Colon (tissue), 2 donors: Measurements from ENCODE around the gene PDGFC.

Source experiments
- FAIRE-seq: peaks from 2 replicates; lab custom pipeline; 2012; peaks lifted over from hg19 to GRCh38; lab: Jason Lieb, UNC
- donor health status: control.
- donor health status: control.

The PDGFC gene

GRCh38 chr4:156971676-156972378, at the start of gene PDGFC:
PDGFC (minus strand) TSS chr4:156971799; CDS start chr4:156970903, 896 bp downstream.
- no peak for FAIRE-seq

- FAIRE-seq, result no peak
These were observed 49.3 kb upstream of the PDGFC start for GRCh38 chr4:157020882-157021281.

GRCh38 chr4:157018920-157019490, 47.4 kb upstream of the PDGFC start:
- no peak for FAIRE-seq

- no peak for FAIRE-seq
These were observed 43.3 kb upstream of the PDGFC start for GRCh38 chr4:157014621-157015591.

GRCh38 chr4:157013656-157014055, 42.1 kb upstream of the PDGFC start:
- no peak for FAIRE-seq

GRCh38 chr4:157012781-157013180, 41.2 kb upstream of the PDGFC start:
- no peak for FAIRE-seq

- no peak for FAIRE-seq
These were observed 40.7 kb upstream of the PDGFC start for GRCh38 chr4:157012296-157012695.

GRCh38 chr4:157010630-157011029, 39.0 kb upstream of the PDGFC start:
- no peak for FAIRE-seq

- peak; percentile 60 for FAIRE-seq
These were observed 34.2 kb upstream of the PDGFC start for GRCh38 chr4:157005831-157006230.

- FAIRE-seq, result no peak
These were observed 33.6 kb upstream of the PDGFC start for GRCh38 chr4:157005193-157005592.

- FAIRE-seq, result no peak
These were observed 32.9 kb upstream of the PDGFC start for GRCh38 chr4:157004279-157005161.

- FAIRE-seq, result no peak
These were observed 27.5 kb upstream of the PDGFC start for GRCh38 chr4:156999175-156999517.

- no peak for FAIRE-seq
These were observed 27.0 kb upstream of the PDGFC start for GRCh38 chr4:156998500-156999174.

- FAIRE-seq, result no peak
These were observed 21.3 kb upstream of the PDGFC start for GRCh38 chr4:156992943-156993342.

GRCh38 chr4:156991161-156991560, 19.6 kb upstream of the PDGFC start:
- no peak for FAIRE-seq

- FAIRE-seq, result peak; percentile 24
These were observed 11.8 kb upstream of the PDGFC start for GRCh38 chr4:156983366-156983765.

GRCh38 chr4:156981262-156981769, 9.7 kb upstream of the PDGFC start:
- no peak for FAIRE-seq

- no peak for FAIRE-seq
These were observed 6.0 kb upstream of the PDGFC start for GRCh38 chr4:156977435-156978160.

- FAIRE-seq, result no peak
These were observed 4.5 kb upstream of the PDGFC start for GRCh38 chr4:156976147-156976546.

- FAIRE-seq, result no peak
These were observed 4.1 kb upstream of the PDGFC start for GRCh38 chr4:156975686-156976085.
